PC-3 (cell line): ENCODE measurements around the gene GPC3.

Source experiments
- EZH2 ChIP-seq: fragments of 300-600 bp; sonication (generic); IDR thresholded peaks from one replicate; pipeline ENCODE4 v1.6.1; 2017; ENCODE audit warnings: antibody characterized with exemption, mild to moderate bottlenecking, low read length; ENCODE audit not compliant: unreplicated experiment
- EZH2phosphoT487 ChIP-seq: fragments of 300-600 bp; sonication (generic); IDR thresholded peaks from 2 replicates; pipeline ENCODE4 v1.6.1; 2018; ENCODE audit warnings: mild to moderate bottlenecking, antibody characterized with exemption, low read length, borderline replicate concordance
- TF ChIP-seq, protein P1 (sequence below): fragments of 300-600 bp; sonication (generic); conservative IDR thresholded peaks from 2 replicates; pipeline ENCODE4 v1.5.1; 2017; ENCODE audit warnings: antibody characterized with exemption, low read depth, mild to moderate bottlenecking, low read length

DNA sequence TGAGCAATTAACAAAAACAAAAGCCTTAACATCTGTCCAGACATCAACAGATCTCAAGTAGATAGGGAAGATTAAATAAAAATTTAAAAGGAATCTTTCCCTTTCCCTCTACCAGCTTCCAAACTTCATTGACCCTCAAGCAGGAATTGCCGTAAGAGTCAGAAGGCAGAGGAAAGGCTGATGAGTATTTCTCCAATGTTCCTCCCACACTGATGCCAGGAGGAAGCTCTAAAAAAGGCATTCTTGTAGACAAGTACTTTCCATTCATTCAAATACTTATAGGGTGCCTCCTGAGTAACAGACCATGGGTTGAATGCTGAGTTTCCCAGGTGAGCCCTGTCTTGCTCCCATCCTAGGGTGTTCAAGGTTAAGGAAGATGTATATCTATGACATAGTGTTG is 418.5 kb downstream of the GPC3 start:
- TF ChIP-seq, protein P1, sequence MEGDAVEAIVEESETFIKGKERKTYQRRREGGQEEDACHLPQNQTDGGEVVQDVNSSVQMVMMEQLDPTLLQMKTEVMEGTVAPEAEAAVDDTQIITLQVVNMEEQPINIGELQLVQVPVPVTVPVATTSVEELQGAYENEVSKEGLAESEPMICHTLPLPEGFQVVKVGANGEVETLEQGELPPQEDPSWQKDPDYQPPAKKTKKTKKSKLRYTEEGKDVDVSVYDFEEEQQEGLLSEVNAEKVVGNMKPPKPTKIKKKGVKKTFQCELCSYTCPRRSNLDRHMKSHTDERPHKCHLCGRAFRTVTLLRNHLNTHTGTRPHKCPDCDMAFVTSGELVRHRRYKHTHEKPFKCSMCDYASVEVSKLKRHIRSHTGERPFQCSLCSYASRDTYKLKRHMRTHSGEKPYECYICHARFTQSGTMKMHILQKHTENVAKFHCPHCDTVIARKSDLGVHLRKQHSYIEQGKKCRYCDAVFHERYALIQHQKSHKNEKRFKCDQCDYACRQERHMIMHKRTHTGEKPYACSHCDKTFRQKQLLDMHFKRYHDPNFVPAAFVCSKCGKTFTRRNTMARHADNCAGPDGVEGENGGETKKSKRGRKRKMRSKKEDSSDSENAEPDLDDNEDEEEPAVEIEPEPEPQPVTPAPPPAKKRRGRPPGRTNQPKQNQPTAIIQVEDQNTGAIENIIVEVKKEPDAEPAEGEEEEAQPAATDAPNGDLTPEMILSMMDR, result no peak
- TF ChIP-seq EZH2, result no peak
- TF ChIP-seq EZH2phosphoT487, result no peak
